NB4 (cell line): ENCODE data around the gene ANKRD34A.

Source experiments
- DNase-seq: peaks from one replicate; pipeline ENCODE4 v3.0.0; 2010; ENCODE audit warnings: low read depth
- H3K4me3 ChIP-seq: one replicate; pipeline ENCODE4 v1.5.1; 2011; ENCODE audit warnings: mild to moderate bottlenecking, low read depth, low read length, moderate library complexity
- MYC ChIP-seq: IDR thresholded peaks from 2 replicates; pipeline ENCODE4 v1.6.1; 2011; ENCODE audit warnings: low read depth, low read length
- POLR2A ChIP-seq: IDR thresholded peaks from 2 replicates; pipeline ENCODE4 v1.6.1; 2011; ENCODE audit warnings: mild to moderate bottlenecking; ENCODE audit not compliant: insufficient read length; ENCODE audit errors: extremely low read depth
- TF ChIP-seq, protein P1 (sequence below): IDR thresholded peaks from 2 replicates; pipeline ENCODE4 v1.6.1; 2011; ENCODE audit warnings: low read depth, low read length
- TF ChIP-seq, protein P2 (sequence below): IDR thresholded peaks from one replicate; pipeline ENCODE4 v1.5.1; 2012; ENCODE audit warnings: low read depth, low read length

ANKRD34A gene

DNA sequence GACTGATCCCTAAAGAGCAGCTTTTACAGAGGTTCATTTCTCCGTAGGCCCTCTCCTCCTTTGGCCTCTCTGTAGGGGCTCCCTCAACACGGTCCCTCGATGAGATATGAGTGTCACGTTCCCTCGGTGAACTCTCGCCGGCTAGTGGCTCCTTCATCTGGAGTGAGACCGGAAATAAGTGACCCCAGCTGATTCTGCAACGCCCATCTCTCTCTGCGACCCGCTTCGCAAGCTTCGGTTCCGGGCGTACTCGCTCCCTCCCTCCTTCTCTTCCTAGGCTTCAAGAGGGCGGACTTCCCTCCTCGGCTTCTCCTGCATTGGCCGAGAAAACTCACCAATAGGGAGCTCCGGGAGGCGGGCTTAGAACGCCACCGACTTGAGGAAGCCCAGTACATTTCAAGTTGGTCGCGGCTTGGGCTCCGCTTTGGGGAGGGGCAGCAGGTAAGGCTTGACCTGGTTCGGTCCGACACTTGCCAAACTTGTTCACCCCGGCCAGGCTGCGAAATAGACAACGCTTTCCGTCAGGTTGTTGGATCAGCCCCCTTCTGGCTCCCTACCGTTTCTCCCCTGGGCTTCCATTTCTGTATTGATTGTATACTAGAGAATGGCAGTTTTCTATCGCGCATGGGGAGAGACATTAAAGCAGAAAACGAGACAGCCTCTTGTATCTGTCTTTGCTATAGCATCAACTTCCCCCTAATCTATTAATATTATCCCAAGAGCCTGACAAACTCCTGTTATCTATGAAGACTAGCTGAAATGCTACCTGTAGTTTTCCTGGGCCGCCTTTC, at the start of gene ANKRD34A, which contains the start of gene POLR3GL:
ANKRD34A (minus strand) TSS at position 248 of the 791 bp plus-strand sequence. CDS start 2,816 bp downstream, outside the sequence.
POLR3GL (plus strand) TSS at position 363 of the 791 bp plus-strand sequence. CDS start 10,176 bp downstream, outside the sequence.
- TF ChIP-seq, protein P1, sequence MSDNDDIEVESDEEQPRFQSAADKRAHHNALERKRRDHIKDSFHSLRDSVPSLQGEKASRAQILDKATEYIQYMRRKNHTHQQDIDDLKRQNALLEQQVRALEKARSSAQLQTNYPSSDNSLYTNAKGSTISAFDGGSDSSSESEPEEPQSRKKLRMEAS, result peak; percentile 37
- peak; percentile 34; the same call in 1 of the 2 replicates for TF ChIP-seq MYC
- TF ChIP-seq, protein P2, sequence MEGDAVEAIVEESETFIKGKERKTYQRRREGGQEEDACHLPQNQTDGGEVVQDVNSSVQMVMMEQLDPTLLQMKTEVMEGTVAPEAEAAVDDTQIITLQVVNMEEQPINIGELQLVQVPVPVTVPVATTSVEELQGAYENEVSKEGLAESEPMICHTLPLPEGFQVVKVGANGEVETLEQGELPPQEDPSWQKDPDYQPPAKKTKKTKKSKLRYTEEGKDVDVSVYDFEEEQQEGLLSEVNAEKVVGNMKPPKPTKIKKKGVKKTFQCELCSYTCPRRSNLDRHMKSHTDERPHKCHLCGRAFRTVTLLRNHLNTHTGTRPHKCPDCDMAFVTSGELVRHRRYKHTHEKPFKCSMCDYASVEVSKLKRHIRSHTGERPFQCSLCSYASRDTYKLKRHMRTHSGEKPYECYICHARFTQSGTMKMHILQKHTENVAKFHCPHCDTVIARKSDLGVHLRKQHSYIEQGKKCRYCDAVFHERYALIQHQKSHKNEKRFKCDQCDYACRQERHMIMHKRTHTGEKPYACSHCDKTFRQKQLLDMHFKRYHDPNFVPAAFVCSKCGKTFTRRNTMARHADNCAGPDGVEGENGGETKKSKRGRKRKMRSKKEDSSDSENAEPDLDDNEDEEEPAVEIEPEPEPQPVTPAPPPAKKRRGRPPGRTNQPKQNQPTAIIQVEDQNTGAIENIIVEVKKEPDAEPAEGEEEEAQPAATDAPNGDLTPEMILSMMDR, result no peak
- TF ChIP-seq POLR2A, result peak; percentile 96
- H3K4me3 ChIP-seq, result peak within 1 kb of the TSS; percentile 89
- DNase-seq, result peak; percentile 94

DNA sequence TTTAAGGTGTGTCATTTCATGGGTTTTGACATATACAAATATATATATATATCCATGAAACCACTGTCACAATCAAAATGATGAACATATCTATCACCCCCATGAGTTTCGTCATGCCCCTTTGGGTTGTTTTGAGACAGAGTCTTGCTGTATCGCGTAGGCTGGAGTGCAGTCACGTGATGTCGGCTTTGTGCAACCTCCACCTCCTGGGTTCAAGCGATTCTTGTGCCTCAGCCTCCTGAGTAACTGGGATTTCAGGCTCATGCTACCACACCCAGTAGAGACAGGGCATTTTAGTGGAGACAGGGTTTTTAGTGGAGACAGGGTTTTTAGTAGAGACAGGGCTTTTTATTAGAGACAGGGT, 49.2 kb upstream of the ANKRD34A start:
- H3K4me3 ChIP-seq, result no peak overlapping the region
- TF ChIP-seq, protein P1, result no peak
- no peak for TF ChIP-seq POLR2A
- TF ChIP-seq, protein P2, result no peak
- TF ChIP-seq MYC, result no peak
- DNase-seq, result no peak

DNA sequence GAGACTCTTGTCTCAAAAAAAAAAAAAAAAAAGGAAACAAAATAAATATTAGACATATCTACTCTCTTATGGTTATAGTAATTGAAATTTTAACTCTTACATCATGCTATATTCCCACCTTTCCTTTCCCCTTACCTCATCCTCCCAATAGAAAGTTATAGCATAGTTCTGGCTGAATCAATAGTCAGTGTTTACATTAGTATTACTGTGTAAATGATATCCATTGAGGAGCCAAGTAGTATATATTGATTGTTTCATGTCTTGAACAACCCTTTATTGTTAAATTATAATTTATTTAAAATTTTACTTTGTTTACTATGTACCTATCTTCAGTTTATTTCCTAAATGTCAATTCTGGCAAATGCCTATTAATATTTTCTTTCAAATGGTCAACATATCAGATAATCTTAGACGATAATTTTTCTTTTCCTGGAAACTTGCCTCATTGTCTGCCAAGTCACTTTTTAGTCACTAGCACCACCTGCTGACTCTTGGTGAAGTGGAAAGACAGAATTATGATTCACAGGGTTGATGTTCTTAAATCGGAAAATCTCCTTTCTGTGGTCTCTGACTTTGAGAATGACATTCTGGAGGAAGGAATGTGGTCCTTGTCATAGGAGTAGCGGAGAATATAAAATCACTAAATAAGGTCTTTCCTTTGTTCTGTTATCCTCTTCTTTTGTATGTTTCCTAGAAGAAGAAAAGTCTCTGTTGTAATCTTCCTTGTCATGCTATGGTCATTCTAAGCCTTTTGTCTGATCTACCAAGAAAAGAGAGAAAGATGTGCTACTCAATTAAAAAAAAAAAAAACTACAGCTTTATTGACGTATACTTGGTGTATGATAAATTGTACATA, 48.6 kb upstream of the ANKRD34A start:
- TF ChIP-seq POLR2A, result no peak
- TF ChIP-seq MYC, result peak; percentile 63; the same call in 1 of the 2 replicates
- TF ChIP-seq, protein P2, result peak; percentile 58
- TF ChIP-seq, protein P1, result 0 out of 2 replicates have a peak, but pooled peaks have one; percentile 45
- DNase-seq, result peak; percentile 80

DNA sequence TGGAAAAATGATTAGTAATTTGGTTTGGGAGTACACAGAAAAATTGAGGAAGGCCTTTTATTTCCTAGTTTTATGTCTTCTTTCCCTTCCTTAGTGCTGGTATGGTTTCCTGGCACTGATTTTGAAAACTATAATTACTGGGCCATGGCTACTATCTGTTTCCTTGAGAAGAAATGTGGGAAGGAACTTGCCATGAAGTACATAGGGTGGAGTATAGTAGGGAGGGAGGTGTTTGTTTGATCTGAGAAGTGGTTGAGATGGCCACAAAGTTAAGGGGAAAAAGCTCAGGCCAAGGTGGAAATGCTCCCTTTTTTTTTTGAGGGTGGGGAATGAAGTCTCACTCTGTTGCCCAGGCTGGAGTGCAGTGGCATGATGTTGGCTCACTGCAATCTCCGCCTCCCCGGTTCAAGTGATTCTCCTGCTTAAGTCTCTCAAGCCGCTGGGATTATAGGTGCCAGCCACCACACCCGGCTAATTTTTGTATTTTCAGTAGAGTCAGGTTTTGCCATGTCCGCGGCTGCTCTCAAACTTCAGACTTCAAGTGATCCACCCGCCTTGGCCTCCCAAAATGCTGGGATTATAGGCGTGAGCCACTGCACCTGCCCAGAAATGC, 45.9 kb upstream of the ANKRD34A start:
- no peak for DNase-seq
- TF ChIP-seq, protein P1, result no peak
- no peak overlapping the region for H3K4me3 ChIP-seq

More for the DNA sequence above, 48.6 kb upstream of the ANKRD34A start:
- no peak overlapping the region for H3K4me3 ChIP-seq

DNA sequence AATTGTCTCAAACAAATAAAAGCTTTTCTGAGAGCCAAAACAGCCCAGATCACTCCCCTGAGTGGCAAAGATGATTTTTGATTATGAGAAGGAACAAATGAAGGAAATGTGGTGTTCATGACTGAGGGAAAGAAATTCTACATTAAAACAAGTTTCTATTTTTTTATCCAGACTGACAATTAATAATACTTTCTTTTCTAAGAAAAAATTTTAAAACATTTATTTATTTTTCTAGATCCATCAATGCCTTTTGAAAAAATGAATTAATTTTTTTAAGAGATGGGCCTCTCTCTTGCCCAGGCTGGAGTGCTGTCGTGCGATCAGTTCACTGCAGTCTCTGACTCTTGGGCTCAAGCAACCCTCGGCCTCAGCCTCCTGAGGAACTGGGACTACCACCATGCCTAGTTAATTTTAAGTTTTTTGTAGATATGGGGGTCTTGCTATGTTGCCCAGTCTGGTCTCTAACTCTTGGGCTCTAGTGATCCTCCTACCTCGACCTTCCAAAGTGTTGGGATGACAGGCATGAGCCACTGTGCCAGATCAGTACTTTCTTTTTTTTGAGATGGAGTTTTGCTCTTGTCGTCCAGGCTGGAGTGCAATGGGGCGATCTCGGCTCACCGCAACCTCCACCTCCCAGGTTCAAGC, 43.2 kb upstream of the ANKRD34A start:
- no peak overlapping the region for H3K4me3 ChIP-seq
- TF ChIP-seq, protein P2, result no peak
- no peak for TF ChIP-seq MYC
- TF ChIP-seq POLR2A, result no peak
- TF ChIP-seq, protein P1, result no peak
- no peak for DNase-seq
